ENCODE measurements around the gene NDUFA11. TPM values are rescaled to one million over a fixed set of nuclear protein-coding genes. Genes with fewer than 3 reads are reported as not detected.

NDUFA11 gene
- total RNA-seq, 3 donors from 2014 or later = 186 to 278 (median 186) TPM

DNA sequence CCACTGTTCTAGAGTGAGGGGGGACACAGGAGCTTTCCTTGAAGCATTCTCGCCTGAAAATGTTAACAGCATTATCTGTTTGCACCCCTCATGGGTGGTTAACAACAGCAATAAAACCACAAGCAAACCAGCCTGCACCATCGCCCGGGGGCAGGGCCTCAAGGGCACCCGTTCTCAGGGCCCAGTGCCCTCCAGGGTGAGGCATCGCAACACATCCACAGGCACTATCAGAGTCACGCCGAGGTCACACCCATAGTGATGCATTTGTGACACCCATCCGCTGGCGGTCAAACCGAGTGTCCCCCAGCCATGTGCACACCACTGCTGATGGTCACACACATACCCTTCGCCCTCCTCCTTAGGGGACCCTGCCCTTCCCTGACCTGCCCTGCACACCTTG is 37.8 kb downstream of the NDUFA11 start:
- TF ChIP-seq, protein P1, sequence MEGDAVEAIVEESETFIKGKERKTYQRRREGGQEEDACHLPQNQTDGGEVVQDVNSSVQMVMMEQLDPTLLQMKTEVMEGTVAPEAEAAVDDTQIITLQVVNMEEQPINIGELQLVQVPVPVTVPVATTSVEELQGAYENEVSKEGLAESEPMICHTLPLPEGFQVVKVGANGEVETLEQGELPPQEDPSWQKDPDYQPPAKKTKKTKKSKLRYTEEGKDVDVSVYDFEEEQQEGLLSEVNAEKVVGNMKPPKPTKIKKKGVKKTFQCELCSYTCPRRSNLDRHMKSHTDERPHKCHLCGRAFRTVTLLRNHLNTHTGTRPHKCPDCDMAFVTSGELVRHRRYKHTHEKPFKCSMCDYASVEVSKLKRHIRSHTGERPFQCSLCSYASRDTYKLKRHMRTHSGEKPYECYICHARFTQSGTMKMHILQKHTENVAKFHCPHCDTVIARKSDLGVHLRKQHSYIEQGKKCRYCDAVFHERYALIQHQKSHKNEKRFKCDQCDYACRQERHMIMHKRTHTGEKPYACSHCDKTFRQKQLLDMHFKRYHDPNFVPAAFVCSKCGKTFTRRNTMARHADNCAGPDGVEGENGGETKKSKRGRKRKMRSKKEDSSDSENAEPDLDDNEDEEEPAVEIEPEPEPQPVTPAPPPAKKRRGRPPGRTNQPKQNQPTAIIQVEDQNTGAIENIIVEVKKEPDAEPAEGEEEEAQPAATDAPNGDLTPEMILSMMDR (IDR thresholded peaks at IDR 0.05) = no peak
- no peak for TF ChIP-seq POLR2AphosphoS5 (IDR thresholded peaks at IDR 0.05)
- no peak for TF ChIP-seq POLR2A (IDR thresholded peaks at IDR 0.05)
- no peak overlapping the region for H3K27ac ChIP-seq
- no peak for DNase-seq (ENCODE audit: low spot score in 2 of 2)
- H3K36me3 ChIP-seq = no peaks in the 10 kb centered on the region
- intact Hi-C loops (cut with DNase I; ENCODE audit: low total_unique reads) = no loop called here
- H3K9me3 ChIP-seq = no peaks in the 10 kb centered on the region
- no peaks in the 10 kb centered on the region for H3K4me1 ChIP-seq
- H3K27me3 ChIP-seq = no peaks in the 10 kb centered on the region
- H3K4me3 ChIP-seq = no peak overlapping the region

DNA sequence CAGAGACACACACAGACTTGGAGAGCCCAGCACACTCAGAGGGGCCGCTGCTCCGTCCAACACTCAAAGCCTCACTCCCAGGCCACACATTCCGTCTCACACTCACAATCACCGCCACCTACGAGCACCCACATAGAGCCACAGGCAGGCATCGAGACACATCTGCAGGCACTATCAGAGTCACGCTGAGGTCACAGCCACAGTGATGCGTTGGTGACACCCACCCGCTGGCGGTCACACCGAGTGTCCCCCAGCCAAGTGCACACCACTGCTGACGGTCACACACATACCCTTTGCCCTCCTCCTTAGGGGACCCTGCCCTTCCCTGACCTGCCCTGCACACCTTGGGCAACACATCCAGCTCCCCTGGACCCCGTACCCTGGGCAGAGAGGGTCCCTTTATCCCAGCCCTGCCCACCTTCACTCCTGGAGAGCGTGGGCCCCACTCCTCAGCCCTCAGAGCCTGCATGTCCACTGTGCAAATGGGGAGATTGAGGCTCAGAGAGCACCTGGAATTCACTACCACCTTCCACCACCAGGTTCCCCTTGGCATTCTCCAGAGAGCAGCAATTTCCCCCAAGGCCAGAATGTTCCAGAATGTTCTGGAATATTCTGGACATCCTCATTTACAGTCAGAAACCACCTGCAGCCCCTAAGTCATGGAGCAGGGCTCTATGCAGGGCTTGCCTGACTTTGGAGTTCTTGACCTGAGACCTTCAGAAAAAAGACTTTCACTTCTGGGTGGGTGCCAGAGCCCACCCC is 38.7 kb downstream of the NDUFA11 start:
- DNase-seq (ENCODE audit: low spot score in 2 of 2) = no peak
- Histone ChIP-seq H3K4me1 (no peaks in the 10 kb centered on the region), H3K27ac (no peak overlapping the region), H3K4me3 (no peak overlapping the region), H3K27me3 (no peaks in the 10 kb centered on the region), H3K36me3 (no peaks in the 10 kb centered on the region), H3K9me3 (no peaks in the 10 kb centered on the region)
- TF ChIP-seq POLR2A (IDR thresholded peaks at IDR 0.05) = no peak
- TF ChIP-seq, protein P1 (IDR thresholded peaks at IDR 0.05) = peak in 1 of 3 donors; percentile 35
- intact Hi-C loops (cut with DNase I; ENCODE audit: low total_unique reads) = no loop called here

DNA sequence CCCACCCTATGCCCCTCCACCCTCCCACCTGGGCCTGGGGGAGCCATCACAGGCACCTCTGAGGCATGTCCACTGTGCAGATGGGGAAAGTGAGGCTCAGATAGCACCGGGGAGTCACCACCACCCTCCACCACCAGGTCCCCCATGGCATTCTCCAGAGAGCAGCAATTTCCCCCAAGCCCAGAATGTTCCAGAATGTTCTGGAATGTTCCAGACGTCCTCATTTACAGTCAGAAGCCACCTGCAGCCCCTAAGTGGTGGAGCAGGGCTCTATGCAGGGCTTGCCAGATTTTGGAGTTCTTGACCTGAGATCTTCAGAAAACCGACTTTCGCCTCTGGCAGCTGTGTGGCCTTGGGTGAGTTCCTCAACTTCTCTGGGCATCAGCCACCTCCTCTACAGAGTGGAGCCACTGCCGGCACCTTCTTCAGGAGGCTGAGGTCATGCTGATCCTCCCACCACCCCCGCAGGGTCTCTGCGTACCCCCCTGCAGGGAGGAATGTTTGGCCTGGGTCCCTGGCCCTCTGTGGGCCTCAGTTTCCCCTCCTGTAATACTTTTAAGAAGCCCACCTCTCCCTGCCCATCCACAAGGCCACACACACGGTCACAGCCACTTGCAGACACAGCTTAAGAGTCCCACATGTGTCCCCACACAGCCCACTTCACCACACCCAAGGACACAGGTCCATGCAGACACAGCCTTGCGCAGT is 39.4 kb downstream of the NDUFA11 start:
- Histone ChIP-seq H3K4me1 (no peaks in the 10 kb centered on the region), H3K27me3 (no peaks in the 10 kb centered on the region), H3K9me3 (no peaks in the 10 kb centered on the region), H3K4me3 (no peak overlapping the region), H3K36me3 (no peaks in the 10 kb centered on the region), H3K27ac (no peak overlapping the region)
- DNase-seq (ENCODE audit: low spot score in 2 of 2) = no peak
- intact Hi-C loops (cut with DNase I; ENCODE audit: low total_unique reads) = no loop called here
- TF ChIP-seq POLR2AphosphoS5 (IDR thresholded peaks at IDR 0.05) (no peak), POLR2A (IDR thresholded peaks at IDR 0.05) (no peak)
- TF ChIP-seq, protein P1 (IDR thresholded peaks at IDR 0.05) = no peak

DNA sequence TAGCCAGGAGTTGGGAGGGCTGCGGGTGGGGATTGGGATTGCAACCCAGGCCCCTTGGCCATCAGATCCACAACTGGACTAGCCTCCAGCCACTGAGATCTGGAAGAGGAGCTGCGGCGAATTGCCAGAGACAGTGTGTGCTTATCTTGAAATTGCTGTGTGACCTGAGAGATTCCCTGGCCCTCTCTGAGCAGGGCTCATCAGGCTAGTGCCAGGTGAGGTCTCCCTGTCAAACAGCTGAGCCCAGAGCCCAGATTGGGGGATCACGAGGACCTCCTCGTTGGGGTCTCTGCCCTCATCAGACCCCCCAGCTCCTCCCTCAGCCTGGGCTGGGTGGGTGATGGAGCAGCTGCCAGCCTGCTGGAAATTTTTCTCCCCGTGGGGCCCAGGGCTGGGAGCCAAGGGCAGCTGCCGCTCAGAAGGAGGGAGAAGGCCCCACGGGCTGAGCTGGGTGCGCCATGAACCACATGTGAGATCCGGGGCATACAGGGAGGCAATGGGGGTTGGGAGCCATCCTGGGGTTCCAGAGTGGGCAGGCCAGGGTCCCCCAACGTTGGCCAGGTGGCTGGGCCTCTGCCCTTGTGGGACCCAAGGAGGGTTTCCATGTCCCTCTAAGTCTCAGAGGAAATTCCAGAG is 40.4 kb downstream of the NDUFA11 start:
- Histone ChIP-seq H3K4me1 (no peaks in the 10 kb centered on the region), H3K27ac (no peak overlapping the region), H3K36me3 (no peaks in the 10 kb centered on the region), H3K4me3 (no peak overlapping the region), H3K27me3 (no peaks in the 10 kb centered on the region), H3K9me3 (no peaks in the 10 kb centered on the region)
- intact Hi-C loops (cut with DNase I; ENCODE audit: low total_unique reads) = no loop called here
- TF ChIP-seq POLR2A (IDR thresholded peaks at IDR 0.05) (no peak), POLR2AphosphoS5 (IDR thresholded peaks at IDR 0.05) (no peak)
- TF ChIP-seq, protein P1 (IDR thresholded peaks at IDR 0.05) = no peak
- no peak for DNase-seq (ENCODE audit: low spot score in 2 of 2)

All from breast epithelium (tissue), 4 donors.